Kidney (tissue), 14 donors: ENCODE results near the gene SUPT4H1. TPM values are rescaled to one million over a fixed set of nuclear protein-coding genes. Genes with fewer than 3 reads are reported as not detected.

Experiments used
- DNase-seq, 5 donors: peaks; one replicate each; pipeline ENCODE4 v3.0.0-alpha.2; 2013 to 2020
- FAIRE-seq: peaks from 2 replicates; lab custom pipeline; 2012; peaks lifted over from hg19 to GRCh38; lab: Jason Lieb, UNC
- H3K27ac ChIP-seq, 2 donors: one replicate each; pipeline ENCODE4 v1.7.0; 2013; ENCODE audit warnings: low read depth in 2 of 2, low read length in 2 of 2, inconsistent platforms in 1 of 2
- H3K27me3 ChIP-seq: one replicate; pipeline ENCODE4 v1.7.1; 2013; ENCODE audit warnings: low read length, inconsistent platforms; ENCODE audit not compliant: control insufficient read depth, insufficient read depth
- H3K36me3 ChIP-seq, 3 donors: one replicate each; pipeline versions ENCODE4 v1.7.0 to v1.7.1; 2013; ENCODE audit warnings: low read length in 3 of 3, control low read depth in 1 of 3, inconsistent platforms in 1 of 3; ENCODE audit not compliant: insufficient read depth in 3 of 3, control insufficient read depth in 2 of 3
- H3K4me1 ChIP-seq, 3 donors: one replicate each; pipeline versions ENCODE4 v1.7.0 to v1.7.1; 2013; ENCODE audit warnings: low read length in 3 of 3, inconsistent platforms in 1 of 3, low read depth in 1 of 3; ENCODE audit not compliant: control insufficient read depth in 2 of 3, insufficient read depth in 2 of 3
- H3K4me3 ChIP-seq, 3 donors: one replicate each; pipeline versions ENCODE4 v1.7.0 to v1.8.1; 2013; ENCODE audit warnings: low read length in 3 of 3, control low read depth in 1 of 3, inconsistent platforms in 1 of 3
- H3K9ac ChIP-seq, 3 donors: one replicate each; pipeline versions ENCODE4 v1.7.0 to v1.7.1; 2013; ENCODE audit warnings: low read length in 3 of 3, control low read depth in 1 of 3, inconsistent platforms in 1 of 3
- H3K9me3 ChIP-seq, 3 donors: one replicate each; pipeline versions ENCODE4 v1.7.0 to v1.7.1; 2013; ENCODE audit warnings: low read length in 3 of 3, control low read depth in 1 of 3, inconsistent platforms in 1 of 3; ENCODE audit not compliant: control insufficient read depth in 2 of 3, insufficient read depth in 1 of 3
- CTCF ChIP-seq: IDR thresholded peaks from 3 replicates; pipeline ENCODE4 v1.5.1; 2012; ENCODE audit warnings: mild to moderate bottlenecking, moderate library complexity, borderline replicate concordance; ENCODE audit not compliant: insufficient read depth; ENCODE audit errors: extremely low read depth
- intact Hi-C: fragments of 100-400 bp; cut with DNase I; formaldehyde crosslinking; loops from one replicate; pipeline ENCODE4 v1.11.1; 2022
- polyA plus RNA-seq: library from polyadenylated mRNA; stranded (reverse); fragments of 350-450 nt; fragmentation: Illumina TruSeq; extraction: RNeasy Lipid Tissue Mini Kit (QIAGEN cat#74804); gene quantifications from one replicate; pipeline ENCODE4 v1.2.3, GENCODE V29; 2014; ENCODE audit warnings: low read depth, low replicate concordance; ENCODE audit not compliant: insufficient read depth
- total RNA-seq: library from RNA; stranded (reverse); fragmentation: NEBNext Ultra II Directional; extraction: Animal tissue kit (Norgen Biotek cat#: 25700); gene quantifications from one replicate; pipeline ENCODE4 v1.2.1, GENCODE V29; 2021
- donor health status: control.
- donor health status: control.
- donor health status: control.
- donor health status: control.
- donor health status: control.
- donor health status: DM: yes; HTN: yes; CAD: no.
- donor health status: Normal renal cell carcinoma (clear cell type).

Gene SUPT4H1
- total and polyA plus RNA-seq, 2 donors from 2014 or later: 60.5 to 129 TPM

- H3K4me3 ChIP-seq: peak overlapping the region in 1 of 3 donors; percentile 9
- no peak for TF ChIP-seq CTCF
- H3K9me3 ChIP-seq: no peaks in the 10 kb centered on the region
- intact Hi-C loops: no loop called here
- no peaks in the 10 kb centered on the region for H3K27me3 ChIP-seq
- H3K9ac ChIP-seq: no peak overlapping the region
- FAIRE-seq: no peak
- H3K27ac ChIP-seq: peak overlapping the region; percentile 4 to 24
- peak in 3 of 5 donors; percentile 29 to 81 (median 45) for DNase-seq
- H3K4me1 ChIP-seq: peaks cover 0 to 5% (median 0%) of the 10 kb centered on the region in 3 donors
- H3K36me3 ChIP-seq: peaks cover 0 to under 1% (median 0%) of the 10 kb centered on the region in 3 donors
These were observed 12.9 kb downstream of the SUPT4H1 start for GRCh38 chr17:58338841-58339754.

- no peak for FAIRE-seq
- TF ChIP-seq CTCF: no peak
- Histone ChIP-seq H3K4me1 (peaks cover 0 to 5% (median 0%) of the 10 kb centered on the region in 3 donors), H3K9me3 (no peaks in the 10 kb centered on the region), H3K36me3 (no peaks in the 10 kb centered on the region), H3K4me3 (no peak overlapping the region), H3K27ac (no peak overlapping the region), H3K27me3 (no peaks in the 10 kb centered on the region), H3K9ac (no peak overlapping the region)
- DNase-seq: no peak
- intact Hi-C loops: no loop called here
These were observed 13.6 kb downstream of the SUPT4H1 start for GRCh38 chr17:58338454-58338840.

- no peaks in the 10 kb centered on the region for H3K9me3 ChIP-seq
- peak; percentile 62 to 93 (median 82) for DNase-seq
- peak overlapping the region; percentile 11 to 55 for H3K27ac ChIP-seq
- no peak overlapping the region for H3K9ac ChIP-seq
- H3K4me3 ChIP-seq: no peak overlapping the region
- intact Hi-C loops: no loop called here
- FAIRE-seq: no peak
- H3K4me1 ChIP-seq: peaks cover 0 to 5% (median 0%) of the 10 kb centered on the region in 3 donors
- TF ChIP-seq CTCF: no peak
- no peaks in the 10 kb centered on the region for H3K36me3 ChIP-seq
- no peaks in the 10 kb centered on the region for H3K27me3 ChIP-seq
These were observed 14.2 kb downstream of the SUPT4H1 start for GRCh38 chr17:58337600-58338453.
